SK-N-SH (cell line): ENCODE results near the gene PAFAH1B2. TPM values are rescaled to one million over a fixed set of nuclear protein-coding genes. Genes with fewer than 3 reads are reported as not detected.

Experiments
- CTCF ChIA-PET: fragments of 300-600, 350-600 bp; formaldehyde crosslinking; extraction: SDS; loops from one replicate; lab custom pipeline; 2021; lab: Yijun Ruan, JAX
- POLR2A ChIA-PET: fragments of 350-600 bp; sonication (Branson Sonifier 250); formaldehyde crosslinking; extraction: SDS; loops from one replicate; lab custom pipeline; 2020; ENCODE audit warnings: antibody characterized with exemption, inconsistent platforms; lab: Yijun Ruan, JAX
- DNase-seq: peaks from one replicate; pipeline ENCODE4 v3.0.0; 2012
- H2AFZ ChIP-seq: fragments of 200-600 bp; sonication (generic); 2 replicates; pipeline ENCODE4 v1.8.1; 2016; ENCODE audit warnings: antibody characterized with exemption, mild to moderate bottlenecking, low read depth
- H3F3A ChIP-seq: fragments of 200-600 bp; sonication (generic); replicated peaks from 2 replicates; pipeline ENCODE3; 2016; ENCODE audit warnings: antibody characterized with exemption, mild to moderate bottlenecking; ENCODE audit not compliant: insufficient read depth
- H3K27ac ChIP-seq, 2 experiments: fragments of 200-500 bp in 1 of 2; fragments of 200-600 bp in 1 of 2; sonication (Bioruptor generic) in 1 of 2; sonication (generic), shearing (Covaris generic) in 1 of 2; 2 replicates each; pipeline versions ENCODE4 v1.5.1 to v1.6.1; 2014 to 2016; ENCODE audit warnings: low read depth in 2 of 2, inconsistent platforms in 1 of 2, low read length in 1 of 2, mild to moderate bottlenecking in 1 of 2, mixed read lengths in 1 of 2
- H3K27me3 ChIP-seq: fragments of 200-600 bp; sonication (generic), shearing (Covaris generic); 2 replicates; pipeline ENCODE4 v1.6.1; 2016; ENCODE audit warnings: mixed run types; ENCODE audit not compliant: insufficient read depth
- H3K36me3 ChIP-seq, 2 experiments: fragments of 200-500 bp in 1 of 2; fragments of 200-600 bp in 1 of 2; sonication (Bioruptor generic) in 1 of 2; sonication (generic) in 1 of 2; replicated peaks in 1 of 2; 2 replicates each; pipeline versions ENCODE3 to v1.5.1; 2014 to 2016; ENCODE audit warnings: low read length in 1 of 2, mild to moderate bottlenecking in 1 of 2; ENCODE audit not compliant: insufficient read depth in 2 of 2, control insufficient read depth in 1 of 2
- H3K4me1 ChIP-seq, 2 experiments: fragments of 200-500 bp in 1 of 2; fragments of 200-600 bp in 1 of 2; sonication (Bioruptor generic) in 1 of 2; sonication (generic), shearing (Covaris generic) in 1 of 2; 2 replicates each; pipeline versions ENCODE4 v1.5.1 to v1.6.1; 2014 to 2016; ENCODE audit warnings: low read depth in 1 of 2, low read length in 1 of 2, mixed run types in 1 of 2; ENCODE audit not compliant: insufficient read depth in 2 of 2, control insufficient read depth in 1 of 2
- H3K4me2 ChIP-seq: fragments of 200-600 bp; sonication (generic), shearing (Covaris generic); 2 replicates; pipeline ENCODE4 v1.6.1; 2017; ENCODE audit warnings: mixed run types
- H3K4me3 ChIP-seq, 2 experiments: fragments of 200-500 bp in 1 of 2; fragments of 200-600 bp in 1 of 2; sonication (Bioruptor generic) in 1 of 2; sonication (generic), shearing (Covaris generic) in 1 of 2; 2 replicates each; pipeline versions ENCODE4 v1.5.1 to v1.8.1; 2014 to 2016; ENCODE audit warnings: low read depth in 2 of 2, inconsistent platforms in 1 of 2, low read length in 1 of 2, mild to moderate bottlenecking in 1 of 2, mixed read lengths in 1 of 2, moderate library complexity in 1 of 2
- H3K79me2 ChIP-seq: fragments of 200-600 bp; sonication (generic); 2 replicates; pipeline ENCODE4 v1.8.1; 2017; ENCODE audit warnings: mild to moderate bottlenecking; ENCODE audit not compliant: insufficient read depth
- H3K9ac ChIP-seq: fragments of 200-600 bp; sonication (generic); 2 replicates; pipeline ENCODE4 v1.6.1; 2017; ENCODE audit warnings: mixed run types
- H3K9me2 ChIP-seq: fragments of 200-600 bp; sonication (generic); 2 replicates; pipeline ENCODE4 v1.6.1; 2017; ENCODE audit warnings: mixed run types
- H3K9me3 ChIP-seq: fragments of 200-600 bp; sonication (generic); 2 replicates; pipeline ENCODE4 v1.6.1; 2017; ENCODE audit warnings: mixed run types, mild to moderate bottlenecking, moderate library complexity
- H4K20me1 ChIP-seq: fragments of 200-600 bp; sonication (generic); 2 replicates; pipeline ENCODE4 v1.6.1; 2017; ENCODE audit warnings: mild to moderate bottlenecking, mixed run types; ENCODE audit not compliant: insufficient read depth
- CHD2 ChIP-seq: fragments of 150-350 bp; IDR thresholded peaks from 2 replicates; pipeline ENCODE4 v1.6.1; 2018; ENCODE audit warnings: low read length; ENCODE audit not compliant: partially characterized antibody
- EP300 ChIP-seq, 2 experiments: IDR thresholded peaks; 2 replicates each; pipeline versions ENCODE4 v1.4.0 to v1.6.1; 2012; ENCODE audit warnings: borderline replicate concordance in 1 of 2, low read depth in 1 of 2, low read length in 1 of 2
- FOSL2 ChIP-seq: IDR thresholded peaks from 2 replicates; pipeline ENCODE4 v1.4.0; 2012; ENCODE audit warnings: low read depth, mild to moderate bottlenecking, moderate library complexity, borderline replicate concordance
- FOXM1 ChIP-seq: IDR thresholded peaks from 2 replicates; pipeline ENCODE4 v1.4.0; 2012; ENCODE audit warnings: low read depth, mild to moderate bottlenecking
- GABPA ChIP-seq: IDR thresholded peaks from 2 replicates; pipeline ENCODE4 v1.4.0; 2012; ENCODE audit warnings: low read depth, mild to moderate bottlenecking
- MEF2A ChIP-seq: IDR thresholded peaks from 2 replicates; pipeline ENCODE4 v1.4.0; 2012; ENCODE audit warnings: low read depth, borderline replicate concordance
- MXI1 ChIP-seq: IDR thresholded peaks from 2 replicates; pipeline ENCODE4 v1.6.1; 2012; ENCODE audit warnings: mild to moderate bottlenecking, low read depth, low read length, improper control_type of control experiment
- NFIC ChIP-seq: IDR thresholded peaks from 2 replicates; pipeline ENCODE4 v1.4.0; 2012; ENCODE audit warnings: borderline replicate concordance
- RAD21 ChIP-seq: IDR thresholded peaks from 2 replicates; pipeline ENCODE4 v1.6.1; 2012; ENCODE audit warnings: mild to moderate bottlenecking, low read length
- RCOR1 ChIP-seq: fragments of 150-350 bp; IDR thresholded peaks from 2 replicates; pipeline ENCODE4 v1.6.1; 2017; ENCODE audit warnings: antibody characterized with exemption, low read length
- REST ChIP-seq: IDR thresholded peaks from 2 replicates; pipeline ENCODE4 v1.6.1; 2012; ENCODE audit warnings: mild to moderate bottlenecking, low read depth, low read length, moderate library complexity
- RFX5 ChIP-seq: IDR thresholded peaks from 2 replicates; pipeline ENCODE4 v1.6.1; 2012; ENCODE audit warnings: mild to moderate bottlenecking, improper control_type of control experiment, low read length
- SIN3A ChIP-seq: IDR thresholded peaks from 2 replicates; pipeline ENCODE4 v1.6.1; 2012; ENCODE audit warnings: low read depth, mild to moderate bottlenecking, low read length, moderate library complexity, borderline replicate concordance
- SMC3 ChIP-seq: IDR thresholded peaks from 2 replicates; pipeline ENCODE4 v1.6.1; 2012; ENCODE audit warnings: low read depth, low read length, improper control_type of control experiment
- TAF1 ChIP-seq: IDR thresholded peaks from 2 replicates; pipeline ENCODE4 v1.6.1; 2012; ENCODE audit warnings: low read depth, mild to moderate bottlenecking, low read length, moderate library complexity, borderline replicate concordance
- TCF12 ChIP-seq: IDR thresholded peaks from 2 replicates; pipeline ENCODE4 v1.4.0; 2012
- WGBS: methylation state at CpG from one replicate; pipeline ENCODE4 v1.1.6; 2017; ENCODE audit warnings: low lambda C conversion rate; 5-methylcytosine and 5-hydroxymethylcytosine counted together
- polyA plus RNA-seq, 3 experiments: library from polyadenylated mRNA; depleted of rRNA; stranded (reverse); fragments of >200 nt; gene quantifications; 2 replicates each; pipeline ENCODE4 v1.2.3, GENCODE V29; 2012
- TF ChIP-seq, protein P1 (sequence below): IDR thresholded peaks from 2 replicates; pipeline ENCODE4 v1.4.0; 2012; ENCODE audit warnings: low read depth, borderline replicate concordance
- TF ChIP-seq, protein P2 (sequence below): IDR thresholded peaks from 2 replicates; pipeline ENCODE4 v1.4.0; 2012; ENCODE audit warnings: low read depth, borderline replicate concordance
- TF ChIP-seq, protein P3 (sequence below): IDR thresholded peaks from 2 replicates; pipeline ENCODE4; 2012

The PAFAH1B2 gene
- polyA plus RNA-seq, 1 of the 3 experiments (the other 2 are of a cell fraction), result 19.6 TPM

- no peak for TF ChIP-seq TAF1
- TF ChIP-seq SMC3, result no peak
- TF ChIP-seq, protein P1, sequence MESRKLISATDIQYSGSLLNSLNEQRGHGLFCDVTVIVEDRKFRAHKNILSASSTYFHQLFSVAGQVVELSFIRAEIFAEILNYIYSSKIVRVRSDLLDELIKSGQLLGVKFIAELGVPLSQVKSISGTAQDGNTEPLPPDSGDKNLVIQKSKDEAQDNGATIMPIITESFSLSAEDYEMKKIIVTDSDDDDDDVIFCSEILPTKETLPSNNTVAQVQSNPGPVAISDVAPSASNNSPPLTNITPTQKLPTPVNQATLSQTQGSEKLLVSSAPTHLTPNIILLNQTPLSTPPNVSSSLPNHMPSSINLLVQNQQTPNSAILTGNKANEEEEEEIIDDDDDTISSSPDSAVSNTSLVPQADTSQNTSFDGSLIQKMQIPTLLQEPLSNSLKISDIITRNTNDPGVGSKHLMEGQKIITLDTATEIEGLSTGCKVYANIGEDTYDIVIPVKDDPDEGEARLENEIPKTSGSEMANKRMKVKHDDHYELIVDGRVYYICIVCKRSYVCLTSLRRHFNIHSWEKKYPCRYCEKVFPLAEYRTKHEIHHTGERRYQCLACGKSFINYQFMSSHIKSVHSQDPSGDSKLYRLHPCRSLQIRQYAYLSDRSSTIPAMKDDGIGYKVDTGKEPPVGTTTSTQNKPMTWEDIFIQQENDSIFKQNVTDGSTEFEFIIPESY, result no peak
Observed at GRCh38 chr11:117126223-117126965, 17.7 kb upstream of the PAFAH1B2 start (continued).

DNA sequence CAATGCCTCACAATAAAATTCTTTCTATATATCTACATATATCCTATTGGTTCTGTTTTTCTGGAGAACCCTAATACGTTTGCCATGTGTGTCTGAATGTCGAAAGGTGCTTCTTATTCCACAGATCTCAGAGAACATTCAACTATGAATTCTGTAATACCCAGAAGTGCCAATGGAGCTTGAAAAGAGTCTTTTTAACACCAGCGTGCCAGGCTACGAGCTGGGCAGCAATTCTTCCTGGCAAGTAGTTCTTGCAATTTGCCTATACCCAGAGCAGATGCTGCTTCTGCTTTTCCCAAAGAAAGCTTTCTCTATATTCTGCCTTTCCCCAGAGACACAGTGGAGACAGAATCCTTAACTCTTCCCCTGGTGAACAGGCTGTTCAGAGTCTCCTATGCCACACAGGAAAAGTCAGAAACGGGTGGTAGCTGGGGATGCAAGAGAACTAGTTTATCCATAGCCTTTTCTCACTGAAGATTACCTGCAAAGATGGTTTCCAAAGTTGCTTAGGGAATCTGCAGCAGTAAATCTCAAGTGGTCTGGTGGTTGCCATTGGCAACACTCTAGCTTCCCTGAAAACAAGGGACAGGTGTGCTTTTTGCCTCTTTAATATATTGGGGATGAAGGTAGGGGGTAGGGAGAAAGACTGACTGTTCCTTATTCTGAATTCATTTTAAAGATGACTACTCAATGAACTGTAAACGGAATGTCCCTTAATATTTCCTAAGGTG, 16.8 kb upstream of the PAFAH1B2 start:
- H3K9me2 ChIP-seq, result no peaks in the 10 kb centered on the region

More for the DNA sequence above, 16.8 kb upstream of the PAFAH1B2 start:
- Histone ChIP-seq H3K4me3 (no peak overlapping the region), H4K20me1 (no peaks in the 10 kb centered on the region), H3F3A (no peaks in the 10 kb centered on the region), H3K27me3 (no peaks in the 10 kb centered on the region; the same call in 1 of the 2 replicates), H3K4me2 (no peak overlapping the region), H3K9ac (no peak overlapping the region), H3K9me3 (no peaks in the 10 kb centered on the region), H2AFZ (no peak overlapping the region), H3K27ac (no peak overlapping the region), H3K4me1 (no peaks in the 10 kb centered on the region), H3K36me3 (no peaks in the 10 kb centered on the region), H3K79me2 (no peaks in the 10 kb centered on the region)
- CTCF ChIA-PET, result interaction anchor here (1.1 to 2.5 kb wide), 5 partner anchors 11 to 336 kb away, joined by 3 to 13 read pairs (median 3); partner anchors contain the start of gene APOA5
- WGBS, result 58% methylated on average over 6 of the region's 6 CpGs
- no peak for DNase-seq
- POLR2A ChIA-PET, result no interaction called here
- no peak for TF ChIP-seq FOSL2
- TF ChIP-seq, protein P2, sequence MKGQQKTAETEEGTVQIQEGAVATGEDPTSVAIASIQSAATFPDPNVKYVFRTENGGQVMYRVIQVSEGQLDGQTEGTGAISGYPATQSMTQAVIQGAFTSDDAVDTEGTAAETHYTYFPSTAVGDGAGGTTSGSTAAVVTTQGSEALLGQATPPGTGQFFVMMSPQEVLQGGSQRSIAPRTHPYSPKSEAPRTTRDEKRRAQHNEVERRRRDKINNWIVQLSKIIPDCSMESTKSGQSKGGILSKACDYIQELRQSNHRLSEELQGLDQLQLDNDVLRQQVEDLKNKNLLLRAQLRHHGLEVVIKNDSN, result no peak
- no peak for TF ChIP-seq FOXM1
- no peak for TF ChIP-seq MXI1
- no peak for TF ChIP-seq TCF12
- no peak for TF ChIP-seq RAD21
- no peak for TF ChIP-seq SIN3A
- TF ChIP-seq CHD2, result no peak
- TF ChIP-seq, protein P3, sequence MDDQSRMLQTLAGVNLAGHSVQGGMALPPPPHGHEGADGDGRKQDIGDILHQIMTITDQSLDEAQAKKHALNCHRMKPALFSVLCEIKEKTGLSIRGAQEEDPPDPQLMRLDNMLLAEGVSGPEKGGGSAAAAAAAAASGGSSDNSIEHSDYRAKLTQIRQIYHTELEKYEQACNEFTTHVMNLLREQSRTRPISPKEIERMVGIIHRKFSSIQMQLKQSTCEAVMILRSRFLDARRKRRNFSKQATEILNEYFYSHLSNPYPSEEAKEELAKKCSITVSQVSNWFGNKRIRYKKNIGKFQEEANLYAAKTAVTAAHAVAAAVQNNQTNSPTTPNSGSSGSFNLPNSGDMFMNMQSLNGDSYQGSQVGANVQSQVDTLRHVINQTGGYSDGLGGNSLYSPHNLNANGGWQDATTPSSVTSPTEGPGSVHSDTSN, result no peak
- no peak for TF ChIP-seq MEF2A
- no peak for TF ChIP-seq RCOR1
- no peak for TF ChIP-seq EP300 (IDR thresholded peaks at IDR 0.05; ENCODE audit: borderline replicate concordance in 1 of 2, low read depth in 1 of 2, low read length in 1 of 2)
- no peak for TF ChIP-seq REST
- no peak for TF ChIP-seq NFIC
- TF ChIP-seq GABPA, result no peak
- TF ChIP-seq RFX5, result no peak
- no peak for TF ChIP-seq TAF1
